Parathyroid adenoma (tissue), 2 donors: Measurements from ENCODE around the gene TXNDC11.

Experiments
- H2AFZ ChIP-seq: fragments of 300-600 bp; sonication (generic); one replicate; pipeline ENCODE4 v1.7.0; 2017; ENCODE audit warnings: antibody characterized with exemption, mild to moderate bottlenecking
- H3K27ac ChIP-seq: fragments of 300-600 bp; sonication (generic); one replicate; pipeline ENCODE4 v1.7.0; 2017
- H3K27me3 ChIP-seq: fragments of 300-600 bp; sonication (generic); one replicate; pipeline ENCODE4 v1.7.0; 2017; ENCODE audit warnings: low read length; ENCODE audit not compliant: control insufficient read depth, insufficient read depth
- H3K36me3 ChIP-seq: fragments of 300-600 bp; sonication (generic); one replicate; pipeline ENCODE4 v1.7.0; 2017; ENCODE audit warnings: low read length; ENCODE audit not compliant: control insufficient read depth, insufficient read depth
- H3K4me1 ChIP-seq: fragments of 300-600 bp; sonication (generic); one replicate; pipeline ENCODE4 v1.7.0; 2017; ENCODE audit warnings: control low read depth
- H3K4me2 ChIP-seq: fragments of 300-600 bp; sonication (generic); one replicate; pipeline ENCODE4 v1.7.0; 2017; ENCODE audit warnings: low read length
- H3K4me3 ChIP-seq: fragments of 300-600 bp; sonication (generic); one replicate; pipeline ENCODE4 v1.7.0; 2017; ENCODE audit warnings: low read depth, low read length
- H3K79me2 ChIP-seq: fragments of 300-600 bp; sonication (generic); one replicate; pipeline ENCODE4 v1.7.0; 2017; ENCODE audit warnings: control low read depth
- H3K9ac ChIP-seq: fragments of 300-600 bp; sonication (generic); one replicate; pipeline ENCODE4 v1.7.0; 2017; ENCODE audit warnings: mild to moderate bottlenecking
- H3K9me3 ChIP-seq: fragments of 300-600 bp; sonication (generic); one replicate; pipeline ENCODE4 v1.7.0; 2017; ENCODE audit warnings: low read length; ENCODE audit not compliant: control insufficient read depth
- CTCF ChIP-seq: fragments of 300-600 bp; sonication (generic); IDR thresholded peaks from one replicate; pipeline ENCODE4 v1.7.0; 2017; ENCODE audit warnings: antibody characterized with exemption, mild to moderate bottlenecking
- donor health status: primary hyperparathyroidism.

The TXNDC11 gene

GRCh38 chr16:11662582-11662981 is 80.1 kb downstream of the TXNDC11 start:
- no peak overlapping the region for H3K9ac ChIP-seq
- TF ChIP-seq CTCF = no peak

GRCh38 chr16:11660565-11660964 is 82.1 kb downstream of the TXNDC11 start:
- H3K4me1 ChIP-seq = no peaks in the 10 kb centered on the region
- H3K79me2 ChIP-seq = no peaks in the 10 kb centered on the region
- no peak overlapping the region for H2AFZ ChIP-seq
- no peaks in the 10 kb centered on the region for H3K27me3 ChIP-seq
- H3K4me2 ChIP-seq = no peak overlapping the region
- no peak for TF ChIP-seq CTCF
- no peaks in the 10 kb centered on the region for H3K9me3 ChIP-seq
- no peak overlapping the region for H3K9ac ChIP-seq
- no peak overlapping the region for H3K27ac ChIP-seq
- H3K4me3 ChIP-seq = no peak overlapping the region
- H3K36me3 ChIP-seq = no peaks in the 10 kb centered on the region

More at GRCh38 chr16:11662582-11662981, 80.1 kb downstream of the TXNDC11 start:
- H3K36me3 ChIP-seq = no peaks in the 10 kb centered on the region
- H3K9me3 ChIP-seq = no peaks in the 10 kb centered on the region
- no peaks in the 10 kb centered on the region for H3K27me3 ChIP-seq
- H3K79me2 ChIP-seq = no peaks in the 10 kb centered on the region
- H3K4me2 ChIP-seq = no peak overlapping the region
- no peak overlapping the region for H3K4me3 ChIP-seq
- no peak overlapping the region for H2AFZ ChIP-seq
- no peak overlapping the region for H3K27ac ChIP-seq
- H3K4me1 ChIP-seq = no peaks in the 10 kb centered on the region

- TF ChIP-seq CTCF = no peak
- Histone ChIP-seq H3K27me3 (no peaks in the 10 kb centered on the region), H3K4me3 (no peak overlapping the region), H3K27ac (no peak overlapping the region), H3K79me2 (no peaks in the 10 kb centered on the region), H2AFZ (no peak overlapping the region), H3K9me3 (no peaks in the 10 kb centered on the region), H3K4me2 (no peak overlapping the region), H3K4me1 (no peaks in the 10 kb centered on the region), H3K9ac (no peak overlapping the region), H3K36me3 (no peaks in the 10 kb centered on the region)
Measured at GRCh38 chr16:11658896-11659708, 83.6 kb downstream of the TXNDC11 start.

- Histone ChIP-seq H3K36me3 (no peaks in the 10 kb centered on the region), H3K4me2 (no peak overlapping the region), H3K79me2 (no peaks in the 10 kb centered on the region), H3K9me3 (no peaks in the 10 kb centered on the region), H3K27me3 (no peaks in the 10 kb centered on the region), H2AFZ (no peak overlapping the region), H3K27ac (no peak overlapping the region), H3K9ac (no peak overlapping the region), H3K4me3 (no peak overlapping the region), H3K4me1 (no peaks in the 10 kb centered on the region)
- TF ChIP-seq CTCF = no peak
Measured at GRCh38 chr16:11657556-11657955, 85.1 kb downstream of the TXNDC11 start.

GRCh38 chr16:11655655-11656054 is 87.0 kb downstream of the TXNDC11 start:
- Histone ChIP-seq H3K36me3 (no peaks in the 10 kb centered on the region), H3K79me2 (no peaks in the 10 kb centered on the region), H3K4me1 (no peaks in the 10 kb centered on the region), H2AFZ (no peak overlapping the region), H3K9me3 (no peaks in the 10 kb centered on the region), H3K27ac (no peak overlapping the region), H3K4me3 (no peak overlapping the region), H3K4me2 (no peak overlapping the region), H3K27me3 (no peaks in the 10 kb centered on the region), H3K9ac (no peak overlapping the region)
- no peak for TF ChIP-seq CTCF
